ENCODE measurements around the gene CDSN.

CDSN gene

DNA sequence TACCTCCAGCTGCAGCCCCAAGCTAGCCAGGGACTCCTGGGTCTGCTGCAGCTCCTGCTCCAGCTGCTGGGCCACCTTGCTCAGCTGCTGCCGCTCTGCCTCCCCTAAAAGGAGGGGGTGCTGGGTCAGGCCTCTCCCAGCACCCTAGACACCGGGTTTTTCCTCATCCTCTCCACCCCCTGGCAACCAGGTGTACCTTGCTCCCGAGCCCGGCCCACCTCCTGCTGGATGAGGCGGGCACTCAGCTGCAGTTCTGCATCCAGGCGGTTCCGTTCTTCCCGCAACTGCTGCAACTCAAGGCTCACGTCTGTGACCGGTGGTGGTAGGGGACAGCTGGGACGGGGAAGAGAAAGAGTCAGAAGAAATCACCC, 24.7 kb upstream of the CDSN start:
- TF ChIP-seq GABPA (IDR thresholded peaks at IDR 0.05; ENCODE audit: low read depth) (no peak), CTCF (IDR thresholded peaks at IDR 0.05; ENCODE audit: insufficient read depth, low read length) (no peak), SPI1 (IDR thresholded peaks at IDR 0.05; ENCODE audit: borderline replicate concordance, low read depth) (no peak), POLR2AphosphoS5 (IDR thresholded peaks at IDR 0.05; ENCODE audit: low read depth) (no peak)
- TF ChIP-seq, protein P1, sequence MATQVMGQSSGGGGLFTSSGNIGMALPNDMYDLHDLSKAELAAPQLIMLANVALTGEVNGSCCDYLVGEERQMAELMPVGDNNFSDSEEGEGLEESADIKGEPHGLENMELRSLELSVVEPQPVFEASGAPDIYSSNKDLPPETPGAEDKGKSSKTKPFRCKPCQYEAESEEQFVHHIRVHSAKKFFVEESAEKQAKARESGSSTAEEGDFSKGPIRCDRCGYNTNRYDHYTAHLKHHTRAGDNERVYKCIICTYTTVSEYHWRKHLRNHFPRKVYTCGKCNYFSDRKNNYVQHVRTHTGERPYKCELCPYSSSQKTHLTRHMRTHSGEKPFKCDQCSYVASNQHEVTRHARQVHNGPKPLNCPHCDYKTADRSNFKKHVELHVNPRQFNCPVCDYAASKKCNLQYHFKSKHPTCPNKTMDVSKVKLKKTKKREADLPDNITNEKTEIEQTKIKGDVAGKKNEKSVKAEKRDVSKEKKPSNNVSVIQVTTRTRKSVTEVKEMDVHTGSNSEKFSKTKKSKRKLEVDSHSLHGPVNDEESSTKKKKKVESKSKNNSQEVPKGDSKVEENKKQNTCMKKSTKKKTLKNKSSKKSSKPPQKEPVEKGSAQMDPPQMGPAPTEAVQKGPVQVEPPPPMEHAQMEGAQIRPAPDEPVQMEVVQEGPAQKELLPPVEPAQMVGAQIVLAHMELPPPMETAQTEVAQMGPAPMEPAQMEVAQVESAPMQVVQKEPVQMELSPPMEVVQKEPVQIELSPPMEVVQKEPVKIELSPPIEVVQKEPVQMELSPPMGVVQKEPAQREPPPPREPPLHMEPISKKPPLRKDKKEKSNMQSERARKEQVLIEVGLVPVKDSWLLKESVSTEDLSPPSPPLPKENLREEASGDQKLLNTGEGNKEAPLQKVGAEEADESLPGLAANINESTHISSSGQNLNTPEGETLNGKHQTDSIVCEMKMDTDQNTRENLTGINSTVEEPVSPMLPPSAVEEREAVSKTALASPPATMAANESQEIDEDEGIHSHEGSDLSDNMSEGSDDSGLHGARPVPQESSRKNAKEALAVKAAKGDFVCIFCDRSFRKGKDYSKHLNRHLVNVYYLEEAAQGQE (IDR thresholded peaks at IDR 0.05; ENCODE audit: insufficient replicate concordance, low read depth): no peak
- H3K27ac ChIP-seq (replicated peaks): no peak overlapping the region
- no peak for DNase-seq (ENCODE audit: low read depth in 1 of 2, low spot score in 1 of 2)
- H3K4me3 ChIP-seq (replicated peaks; ENCODE audit: insufficient read depth, low read length): no peak overlapping the region
- H3K27me3 ChIP-seq (ENCODE audit: insufficient read depth, poor library complexity, severe bottlenecking): no peaks in the 10 kb centered on the region

DNA sequence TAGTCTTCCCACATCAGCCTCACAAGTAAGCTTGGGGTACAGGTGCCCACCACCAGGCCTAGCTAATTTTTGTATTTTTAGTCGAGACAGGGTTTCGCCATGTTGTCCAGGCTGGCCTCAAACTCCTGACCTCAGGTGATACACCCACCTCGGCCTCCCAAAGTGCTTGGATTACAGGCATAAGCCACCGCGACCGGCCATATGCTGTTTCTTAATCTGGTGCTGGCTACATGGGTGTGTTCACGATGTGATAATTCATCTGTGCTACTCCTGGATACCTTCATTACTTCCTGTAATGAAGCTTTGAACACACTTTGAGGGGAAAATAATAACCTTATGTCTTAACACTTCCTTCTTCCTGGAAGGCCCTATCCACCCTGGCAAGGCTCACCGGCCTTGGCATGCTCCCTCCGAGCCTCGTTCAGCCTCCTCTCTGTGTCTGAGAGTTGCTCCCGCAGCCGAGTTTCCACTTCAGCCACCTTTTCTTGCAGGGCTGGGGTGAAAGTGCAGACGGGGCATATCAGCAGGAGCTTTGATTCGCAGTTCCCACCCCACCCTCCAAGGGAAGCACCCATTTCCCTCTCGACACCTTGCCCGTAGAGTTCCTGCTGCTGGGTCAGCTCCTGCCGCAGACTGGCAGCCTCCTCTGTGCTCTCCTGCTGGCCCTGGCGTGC, 24.2 kb upstream of the CDSN start:
- DNase-seq (ENCODE audit: low read depth in 1 of 2, low spot score in 1 of 2): no peak
- Histone ChIP-seq H3K27me3 (ENCODE audit: insufficient read depth, poor library complexity, severe bottlenecking) (no peaks in the 10 kb centered on the region), H3K27ac (replicated peaks) (no peak overlapping the region), H3K4me3 (replicated peaks; ENCODE audit: insufficient read depth, low read length) (no peak overlapping the region)
- TF ChIP-seq CTCF (IDR thresholded peaks at IDR 0.05; ENCODE audit: insufficient read depth, low read length) (no peak), SPI1 (IDR thresholded peaks at IDR 0.05; ENCODE audit: borderline replicate concordance, low read depth) (no peak), POLR2AphosphoS5 (IDR thresholded peaks at IDR 0.05; ENCODE audit: low read depth) (no peak), GABPA (IDR thresholded peaks at IDR 0.05; ENCODE audit: low read depth) (no peak)
- TF ChIP-seq, protein P1 (IDR thresholded peaks at IDR 0.05; ENCODE audit: insufficient replicate concordance, low read depth): no peak

- TF ChIP-seq POLR2AphosphoS5 (IDR thresholded peaks at IDR 0.05; ENCODE audit: low read depth) (no peak), SPI1 (IDR thresholded peaks at IDR 0.05; ENCODE audit: borderline replicate concordance, low read depth) (no peak), GABPA (IDR thresholded peaks at IDR 0.05; ENCODE audit: low read depth) (no peak), CTCF (IDR thresholded peaks at IDR 0.05; ENCODE audit: insufficient read depth, low read length) (no peak)
- TF ChIP-seq, protein P1 (IDR thresholded peaks at IDR 0.05; ENCODE audit: insufficient replicate concordance, low read depth): no peak
These were observed 22.9 kb upstream of the CDSN start for GRCh38 chr6:31143148-31143547.

More at GRCh38 chr6:31143148-31143547, 22.9 kb upstream of the CDSN start:
- Histone ChIP-seq H3K4me3 (replicated peaks; ENCODE audit: insufficient read depth, low read length) (no peak overlapping the region), H3K27me3 (ENCODE audit: insufficient read depth, poor library complexity, severe bottlenecking) (no peaks in the 10 kb centered on the region), H3K27ac (replicated peaks) (no peak overlapping the region)
- DNase-seq (ENCODE audit: low read depth in 1 of 2, low spot score in 1 of 2): no peak
